AG09309 (cell line): ENCODE data around the gene WDR18.

ENCODE experiments used
- DNase-seq: peaks from one replicate; pipeline ENCODE4 v3.0.0-alpha.2; 2010; ENCODE audit warnings: low read depth
- H3K4me3 ChIP-seq: 2 replicates; pipeline ENCODE4 v1.5.1; 2011; ENCODE audit warnings: mild to moderate bottlenecking, low read depth, low read length, moderate library complexity; ENCODE audit not compliant: control insufficient read depth
- TF ChIP-seq, protein P1 (sequence below): IDR thresholded peaks from 2 replicates; pipeline ENCODE4 v1.5.1; 2011; ENCODE audit warnings: mild to moderate bottlenecking, low read depth, low read length, inconsistent platforms; ENCODE audit not compliant: insufficient read depth, control insufficient read depth; ENCODE audit errors: missing control alignments

WDR18 gene

DNA sequence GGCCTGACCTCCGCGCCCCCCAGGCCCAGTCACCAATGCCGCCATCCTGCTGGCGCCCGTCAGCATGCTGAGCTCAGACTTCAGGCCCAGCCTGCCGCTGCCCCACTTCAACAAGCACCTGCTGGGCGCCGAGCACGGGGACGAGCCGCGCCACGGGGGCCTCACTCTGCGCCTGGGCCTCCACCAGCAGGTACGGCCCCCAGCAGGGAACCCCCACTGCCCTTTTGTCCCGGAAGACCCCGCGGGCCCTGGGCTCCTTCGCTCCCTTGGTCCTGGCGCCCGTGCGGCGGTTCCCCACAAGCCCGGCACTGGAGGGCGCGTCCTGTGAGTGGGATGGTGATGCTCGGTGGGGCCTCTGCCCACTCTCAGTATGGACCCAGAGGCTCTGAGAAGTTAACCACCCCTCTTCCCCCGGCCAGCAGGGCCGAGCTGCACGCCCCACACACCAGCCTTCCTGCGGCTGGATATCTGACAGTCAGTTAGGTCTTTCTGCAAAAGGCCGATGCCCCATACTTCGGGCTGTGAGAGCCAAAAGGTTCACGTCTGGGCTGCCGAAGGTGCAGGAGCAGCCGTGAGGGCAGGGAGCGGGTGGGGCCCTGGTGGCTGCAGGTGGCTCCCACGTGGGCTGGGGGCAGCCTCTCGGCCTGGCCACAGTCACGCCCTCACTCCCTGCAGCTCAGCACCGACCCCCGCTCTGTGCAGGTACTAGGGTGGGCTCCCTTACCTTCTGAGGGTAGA is 8.0 kb downstream of the WDR18 start:
- no peak for DNase-seq
- TF ChIP-seq, protein P1, sequence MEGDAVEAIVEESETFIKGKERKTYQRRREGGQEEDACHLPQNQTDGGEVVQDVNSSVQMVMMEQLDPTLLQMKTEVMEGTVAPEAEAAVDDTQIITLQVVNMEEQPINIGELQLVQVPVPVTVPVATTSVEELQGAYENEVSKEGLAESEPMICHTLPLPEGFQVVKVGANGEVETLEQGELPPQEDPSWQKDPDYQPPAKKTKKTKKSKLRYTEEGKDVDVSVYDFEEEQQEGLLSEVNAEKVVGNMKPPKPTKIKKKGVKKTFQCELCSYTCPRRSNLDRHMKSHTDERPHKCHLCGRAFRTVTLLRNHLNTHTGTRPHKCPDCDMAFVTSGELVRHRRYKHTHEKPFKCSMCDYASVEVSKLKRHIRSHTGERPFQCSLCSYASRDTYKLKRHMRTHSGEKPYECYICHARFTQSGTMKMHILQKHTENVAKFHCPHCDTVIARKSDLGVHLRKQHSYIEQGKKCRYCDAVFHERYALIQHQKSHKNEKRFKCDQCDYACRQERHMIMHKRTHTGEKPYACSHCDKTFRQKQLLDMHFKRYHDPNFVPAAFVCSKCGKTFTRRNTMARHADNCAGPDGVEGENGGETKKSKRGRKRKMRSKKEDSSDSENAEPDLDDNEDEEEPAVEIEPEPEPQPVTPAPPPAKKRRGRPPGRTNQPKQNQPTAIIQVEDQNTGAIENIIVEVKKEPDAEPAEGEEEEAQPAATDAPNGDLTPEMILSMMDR: no peak
- no peak overlapping the region for H3K4me3 ChIP-seq

DNA sequence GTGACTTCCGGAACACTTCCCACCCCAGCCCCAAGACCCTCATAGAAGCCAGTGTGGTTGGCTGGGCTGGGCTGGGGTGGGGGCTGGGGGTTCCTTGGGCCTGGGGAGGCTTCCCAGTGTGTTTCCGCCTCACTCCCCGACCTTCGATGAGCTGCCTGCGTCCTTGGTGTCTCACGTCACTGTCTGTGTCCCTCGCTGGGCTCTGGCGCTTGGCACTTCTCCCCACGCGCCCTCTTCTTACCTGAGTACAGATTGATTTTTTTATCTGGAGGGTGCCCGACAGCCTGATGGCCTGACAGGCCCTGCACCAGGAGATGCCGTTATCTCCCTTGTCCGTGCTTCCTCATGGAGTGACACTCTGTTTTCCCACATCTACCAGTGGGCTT is 8.5 kb downstream of the WDR18 start:
- DNase-seq: no peak
- TF ChIP-seq, protein P1: no peak
- H3K4me3 ChIP-seq: no peak overlapping the region

DNA sequence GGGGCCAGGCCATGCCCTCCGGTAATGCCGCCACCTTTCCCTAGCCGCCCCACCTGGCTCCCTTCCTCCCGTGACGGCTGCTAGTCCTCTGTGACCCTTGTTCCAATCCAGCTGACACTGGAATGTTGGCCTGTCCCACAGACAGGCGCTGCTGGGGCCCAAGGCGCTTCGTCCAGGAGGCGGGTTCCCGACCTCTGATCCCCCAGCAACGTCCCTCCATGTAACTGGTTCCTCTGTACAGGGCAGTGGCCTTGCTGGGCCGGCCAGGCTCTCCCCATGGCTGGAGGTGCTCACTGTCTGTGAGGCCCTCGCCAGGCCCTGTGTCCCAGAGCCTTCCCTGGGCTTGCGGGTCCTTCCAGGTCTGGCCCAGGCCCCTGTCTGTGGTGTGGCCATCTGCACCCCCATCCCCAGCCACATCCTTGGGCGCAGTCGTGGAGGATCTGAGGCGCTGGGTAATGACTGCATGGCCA is 9.3 kb downstream of the WDR18 start:
- no peak for DNase-seq

DNA sequence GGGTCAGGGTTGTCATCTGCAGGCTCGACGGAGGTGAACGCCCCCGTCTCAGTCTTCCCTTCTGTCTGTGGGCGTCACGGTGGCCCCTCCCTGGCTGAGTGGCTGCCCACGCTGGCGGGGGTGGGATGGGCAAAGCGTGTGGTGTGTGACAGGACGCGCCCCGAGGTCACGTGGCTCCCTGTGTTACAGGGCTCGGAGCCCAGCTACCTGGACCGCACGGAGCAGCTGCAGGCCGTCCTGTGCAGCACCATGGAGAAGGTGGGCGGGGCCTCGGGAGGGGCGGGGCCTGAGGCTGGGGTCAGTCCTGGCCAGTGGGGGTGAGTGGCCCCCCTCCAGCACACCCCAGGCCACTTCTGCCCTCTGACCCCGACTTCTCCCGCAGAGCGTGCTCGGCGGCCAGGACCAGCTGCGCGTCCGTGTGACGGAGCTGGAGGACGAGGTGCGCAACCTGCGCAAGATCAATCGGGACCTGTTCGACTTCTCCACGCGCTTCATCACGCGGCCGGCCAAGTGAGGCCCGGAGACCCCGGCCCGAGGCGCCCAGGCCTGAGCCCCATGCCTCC is 9.8 kb downstream of the WDR18 start:
- H3K4me3 ChIP-seq: no peak overlapping the region
- TF ChIP-seq, protein P1: no peak
- DNase-seq: no peak

More for the DNA sequence above, 9.3 kb downstream of the WDR18 start:
- TF ChIP-seq, protein P1: no peak
- no peak overlapping the region for H3K4me3 ChIP-seq

DNA sequence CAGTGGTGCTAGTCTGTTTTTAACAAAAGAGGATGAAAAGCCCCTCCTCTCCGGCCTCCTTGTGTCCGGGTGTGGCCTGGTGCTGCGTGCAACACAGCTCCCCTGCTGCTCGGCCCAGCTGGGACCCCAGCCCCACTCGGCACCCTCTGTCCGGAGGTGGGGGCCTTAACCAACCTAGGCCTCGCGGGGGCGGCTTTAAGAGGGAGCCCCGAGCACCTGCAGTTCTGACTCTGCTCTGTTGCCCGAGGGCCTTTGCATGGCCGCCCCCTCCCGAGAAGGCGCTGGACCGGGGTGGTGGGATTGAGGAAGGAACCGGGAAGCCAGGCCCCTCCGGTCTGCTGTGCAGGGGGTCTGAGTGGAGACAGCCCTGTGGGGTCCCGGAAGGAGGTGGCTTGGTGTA is 10.4 kb downstream of the WDR18 start:
- no peak for DNase-seq
- TF ChIP-seq, protein P1: no peak

DNA sequence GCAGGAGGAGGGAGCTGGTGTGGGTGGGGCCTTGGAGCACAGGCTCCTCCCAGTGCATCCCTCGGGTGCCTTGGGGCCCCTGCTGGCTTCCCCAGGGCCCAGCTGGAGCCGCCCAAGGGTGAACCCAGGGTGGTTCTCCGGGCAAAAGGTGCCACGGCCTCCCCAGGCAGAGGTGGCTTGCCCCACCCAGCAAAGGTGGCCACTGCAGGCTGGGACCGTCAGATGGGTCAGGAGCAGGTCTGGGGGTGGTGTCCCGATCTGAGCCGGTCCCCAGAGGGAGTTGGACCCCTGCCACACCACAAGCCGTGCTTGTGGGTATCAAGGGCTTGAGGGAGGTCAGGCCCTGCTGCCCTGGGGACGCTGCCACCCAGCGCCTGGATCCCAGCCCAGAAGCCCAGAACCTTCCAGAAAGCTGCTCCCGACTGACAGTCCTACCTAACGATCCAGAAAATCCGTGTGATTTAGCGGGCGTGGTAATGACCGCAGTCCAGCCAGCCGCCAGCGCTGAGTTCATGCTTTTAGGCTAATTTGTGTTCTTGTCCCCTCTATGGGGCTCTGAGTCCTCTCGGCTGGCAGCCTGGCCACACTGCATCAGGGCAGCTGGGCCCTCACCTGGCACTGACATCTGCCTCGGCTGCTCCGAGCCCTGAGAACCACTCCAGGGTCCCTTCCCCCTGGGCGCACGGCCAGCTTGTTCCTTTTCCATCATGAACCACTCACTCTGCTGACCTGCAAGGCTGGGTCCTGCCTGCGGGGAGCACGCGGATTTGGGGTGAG is 11.1 kb downstream of the WDR18 start:
- TF ChIP-seq, protein P1: no peak
- no peak for DNase-seq
- H3K4me3 ChIP-seq: no peak overlapping the region

More for the DNA sequence above, 10.4 kb downstream of the WDR18 start:
- H3K4me3 ChIP-seq: no peak overlapping the region
